ENCODE data around the gene ATXN7.

DNA sequence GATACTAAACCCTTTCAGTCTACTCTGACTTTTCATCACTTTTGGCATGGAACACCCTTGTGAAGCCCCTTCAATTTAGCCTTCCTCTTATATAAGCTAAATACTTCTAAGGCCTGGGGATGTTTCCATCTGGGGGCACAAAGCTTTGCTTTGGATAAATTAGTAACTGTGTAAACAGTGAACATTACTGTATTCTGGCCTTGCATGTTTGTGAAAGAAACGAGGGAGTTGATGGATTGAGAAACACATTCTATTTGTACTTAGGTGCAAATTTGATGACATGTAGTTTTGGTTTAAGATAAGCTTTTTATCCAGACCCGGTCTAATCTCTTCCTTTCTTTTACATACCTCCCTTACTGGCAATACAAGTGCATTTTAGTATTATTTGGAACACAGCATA is 139.9 kb downstream of the ATXN7 start:
- TF ChIP-seq, protein P1, sequence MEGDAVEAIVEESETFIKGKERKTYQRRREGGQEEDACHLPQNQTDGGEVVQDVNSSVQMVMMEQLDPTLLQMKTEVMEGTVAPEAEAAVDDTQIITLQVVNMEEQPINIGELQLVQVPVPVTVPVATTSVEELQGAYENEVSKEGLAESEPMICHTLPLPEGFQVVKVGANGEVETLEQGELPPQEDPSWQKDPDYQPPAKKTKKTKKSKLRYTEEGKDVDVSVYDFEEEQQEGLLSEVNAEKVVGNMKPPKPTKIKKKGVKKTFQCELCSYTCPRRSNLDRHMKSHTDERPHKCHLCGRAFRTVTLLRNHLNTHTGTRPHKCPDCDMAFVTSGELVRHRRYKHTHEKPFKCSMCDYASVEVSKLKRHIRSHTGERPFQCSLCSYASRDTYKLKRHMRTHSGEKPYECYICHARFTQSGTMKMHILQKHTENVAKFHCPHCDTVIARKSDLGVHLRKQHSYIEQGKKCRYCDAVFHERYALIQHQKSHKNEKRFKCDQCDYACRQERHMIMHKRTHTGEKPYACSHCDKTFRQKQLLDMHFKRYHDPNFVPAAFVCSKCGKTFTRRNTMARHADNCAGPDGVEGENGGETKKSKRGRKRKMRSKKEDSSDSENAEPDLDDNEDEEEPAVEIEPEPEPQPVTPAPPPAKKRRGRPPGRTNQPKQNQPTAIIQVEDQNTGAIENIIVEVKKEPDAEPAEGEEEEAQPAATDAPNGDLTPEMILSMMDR (conservative IDR thresholded peaks at IDR 0.05; ENCODE audit: low read depth, low read length): no peak
- TF ChIP-seq EZH2 (IDR thresholded peaks at IDR 0.05; ENCODE audit: low read length, unreplicated experiment): no peak
